ENCODE measurements around the gene TCEA2.

The TCEA2 gene

DNA sequence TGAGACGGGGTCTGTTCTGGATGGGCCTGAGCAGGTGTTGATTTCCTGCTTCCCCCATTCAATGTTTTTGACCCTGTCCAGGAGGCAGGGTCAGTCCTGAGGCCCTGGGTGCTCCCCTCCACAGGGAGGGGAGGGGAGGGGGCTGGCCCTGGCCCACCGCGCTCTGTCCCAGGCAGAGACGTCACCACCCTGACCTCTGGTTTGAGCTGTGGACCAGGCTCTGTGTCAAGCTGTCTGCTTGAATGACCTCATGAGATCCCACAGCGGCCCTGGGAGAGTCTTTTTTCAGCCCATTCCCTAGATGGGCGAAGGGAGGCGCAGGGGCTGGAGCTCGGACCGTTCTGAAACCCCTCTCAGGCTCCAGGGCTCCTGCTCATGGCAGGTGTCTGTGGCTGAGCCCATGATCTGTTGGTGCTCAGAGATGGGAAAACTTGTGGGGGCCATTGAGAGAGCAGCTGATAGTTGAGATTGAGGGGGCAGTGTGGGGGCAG lies 30.1 kb downstream of the TCEA2 start:
- peak; percentile 92 for DNase-seq (ENCODE audit: low spot score)

DNA sequence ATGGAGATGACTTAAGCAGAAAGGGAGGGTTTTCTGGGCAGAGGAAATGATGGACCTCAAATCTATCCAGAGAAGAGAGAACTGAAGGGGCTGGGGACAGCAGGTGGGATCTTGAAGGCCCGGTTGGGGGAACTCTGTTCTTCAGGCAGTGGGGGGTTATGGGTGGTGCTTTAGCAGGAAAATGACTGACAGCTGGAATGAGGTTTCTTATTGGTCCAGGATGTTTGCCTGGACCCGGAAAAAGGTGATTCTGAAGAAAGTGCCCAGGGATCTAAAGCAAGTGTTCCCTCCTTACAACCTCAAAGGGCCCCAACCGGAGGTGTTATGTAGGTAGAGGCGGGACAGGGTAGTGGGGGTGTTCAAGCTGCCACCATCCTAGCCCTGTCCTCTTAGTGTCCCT lies 32.5 kb downstream of the TCEA2 start:
- DNase-seq (ENCODE audit: low spot score) = no peak

DNA sequence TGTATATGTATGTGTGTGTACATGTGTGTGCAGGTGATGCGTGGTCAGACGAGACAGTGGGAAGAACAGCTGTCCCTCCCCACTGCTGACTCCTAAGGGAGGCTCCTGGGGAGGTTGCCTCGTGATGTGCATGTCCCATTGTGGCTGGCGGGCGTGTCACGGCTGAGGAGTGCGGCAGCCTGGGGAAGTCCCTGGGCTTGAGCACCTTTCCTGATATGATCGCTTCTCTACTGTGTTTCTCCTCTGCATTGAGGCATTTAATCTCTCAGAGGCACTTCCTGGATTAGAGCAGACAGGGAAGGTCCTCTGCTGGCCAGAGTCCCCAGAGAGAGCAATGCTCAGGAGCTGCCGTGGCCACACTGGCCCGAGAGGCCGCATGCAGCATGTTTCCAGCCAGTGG lies 32.9 kb downstream of the TCEA2 start:
- DNase-seq (ENCODE audit: low spot score) = no peak

DNA sequence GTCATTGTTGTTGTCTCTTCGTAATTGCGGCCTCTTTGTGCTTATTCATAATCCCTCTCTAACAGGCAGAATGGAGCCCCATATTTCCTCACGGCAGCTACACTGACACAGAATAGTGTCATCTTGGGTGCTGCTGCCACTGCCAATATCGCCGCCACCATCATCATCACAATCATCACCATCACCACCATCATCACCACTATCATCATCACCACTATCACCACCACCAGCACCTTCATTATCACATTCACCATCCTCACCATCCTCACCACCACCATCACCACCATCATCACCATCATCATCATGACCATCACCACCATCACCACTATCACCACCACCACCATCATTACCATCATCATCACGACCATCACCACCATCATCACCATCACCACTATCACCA lies 33.5 kb downstream of the TCEA2 start:
- no peak for DNase-seq (ENCODE audit: low spot score)

DNA sequence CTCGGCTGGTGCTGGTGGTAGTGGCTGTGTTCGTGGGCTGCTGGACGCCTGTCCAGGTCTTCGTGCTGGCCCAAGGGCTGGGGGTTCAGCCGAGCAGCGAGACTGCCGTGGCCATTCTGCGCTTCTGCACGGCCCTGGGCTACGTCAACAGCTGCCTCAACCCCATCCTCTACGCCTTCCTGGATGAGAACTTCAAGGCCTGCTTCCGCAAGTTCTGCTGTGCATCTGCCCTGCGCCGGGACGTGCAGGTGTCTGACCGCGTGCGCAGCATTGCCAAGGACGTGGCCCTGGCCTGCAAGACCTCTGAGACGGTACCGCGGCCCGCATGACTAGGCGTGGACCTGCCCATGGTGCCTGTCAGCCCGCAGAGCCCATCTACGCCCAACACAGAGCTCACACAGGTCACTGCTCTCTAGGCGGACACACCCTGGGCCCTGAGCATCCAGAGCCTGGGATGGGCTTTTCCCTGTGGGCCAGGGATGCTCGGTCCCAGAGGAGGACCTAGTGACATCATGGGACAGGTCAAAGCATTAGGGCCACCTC lies 35.5 kb downstream of the TCEA2 start:
- no peak for DNase-seq (ENCODE audit: low spot score)

DNA sequence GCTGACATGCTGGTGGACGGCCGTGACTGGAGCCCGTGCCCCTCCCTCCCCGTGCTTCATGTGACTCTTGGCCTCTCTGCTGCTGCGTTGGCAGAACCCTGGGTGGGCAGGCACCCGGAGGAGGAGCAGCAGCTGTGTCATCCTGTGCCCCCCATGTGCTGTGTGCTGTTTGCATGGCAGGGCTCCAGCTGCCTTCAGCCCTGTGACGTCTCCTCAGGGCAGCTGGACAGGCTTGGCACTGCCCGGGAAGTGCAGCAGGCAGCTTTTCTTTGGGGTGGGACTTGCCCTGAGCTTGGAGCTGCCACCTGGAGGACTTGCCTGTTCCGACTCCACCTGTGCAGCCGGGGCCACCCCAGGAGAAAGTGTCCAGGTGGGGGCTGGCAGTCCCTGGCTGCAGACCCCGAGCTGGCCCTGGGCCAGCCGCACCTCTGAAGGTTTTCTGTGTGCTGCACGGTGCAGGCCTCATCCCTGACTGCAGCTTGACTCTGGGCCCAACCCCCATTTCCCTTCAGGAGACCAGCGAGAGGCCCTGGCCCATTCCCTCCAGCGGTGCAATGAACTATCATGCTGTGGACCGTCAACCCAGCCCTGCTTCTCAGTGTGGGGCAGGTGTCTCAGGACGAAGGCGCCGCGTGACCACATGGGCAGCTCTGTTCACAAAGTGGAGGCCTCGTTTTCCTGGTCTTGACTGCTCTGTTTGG lies 36.2 kb downstream of the TCEA2 start:
- no peak for DNase-seq (ENCODE audit: low spot score)

DNA sequence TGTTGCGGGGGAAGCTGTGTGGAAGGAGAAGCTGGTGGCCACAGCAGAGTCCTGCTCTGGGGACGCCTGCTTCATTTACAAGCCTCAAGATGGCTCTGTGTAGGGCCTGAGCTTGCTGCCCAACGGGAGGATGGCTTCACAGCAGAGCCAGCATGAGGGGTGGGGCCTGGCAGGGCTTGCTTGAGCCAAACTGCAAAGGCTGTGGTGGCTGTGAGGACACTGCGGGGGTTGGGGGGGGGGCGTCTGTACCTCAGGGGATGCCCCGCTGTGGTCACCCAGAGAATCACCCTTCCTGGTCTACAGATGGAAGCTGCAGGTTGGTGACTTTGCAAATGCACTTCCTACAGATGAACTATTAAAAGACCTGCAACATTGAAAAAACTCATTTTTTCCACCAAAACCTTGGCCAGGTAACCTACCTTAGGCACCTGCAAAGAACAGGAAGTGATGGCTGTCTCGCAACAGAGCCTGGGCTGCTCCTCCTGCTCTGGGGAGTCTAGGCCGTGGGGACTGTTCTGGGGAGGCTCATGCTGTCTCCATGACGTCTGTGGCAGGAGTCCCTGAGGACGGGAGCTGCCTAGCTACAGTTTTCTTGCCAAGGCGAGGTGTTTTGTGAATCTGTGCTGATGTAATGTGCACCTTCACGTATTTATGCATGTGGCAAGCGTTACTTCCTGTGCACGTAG lies 37.0 kb downstream of the TCEA2 start:
- DNase-seq (ENCODE audit: low spot score) = no peak

DNA sequence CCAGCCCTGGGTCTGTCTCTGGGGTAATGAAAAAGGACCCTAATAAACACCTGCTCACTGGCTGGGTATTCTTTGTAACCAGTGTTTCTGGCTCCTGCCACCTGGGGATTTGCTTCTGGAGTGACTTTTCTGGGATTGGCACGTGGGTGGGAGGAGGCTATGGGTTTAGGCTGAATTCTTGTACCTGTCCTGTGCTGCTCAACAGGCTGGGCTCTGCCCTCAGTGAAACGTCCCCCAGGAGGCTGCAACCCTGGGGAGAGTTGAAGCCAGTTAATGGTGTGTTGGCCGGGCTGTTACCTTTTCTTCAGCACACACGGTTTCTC lies 37.5 kb downstream of the TCEA2 start:
- DNase-seq (ENCODE audit: low spot score) = no peak

DNA sequence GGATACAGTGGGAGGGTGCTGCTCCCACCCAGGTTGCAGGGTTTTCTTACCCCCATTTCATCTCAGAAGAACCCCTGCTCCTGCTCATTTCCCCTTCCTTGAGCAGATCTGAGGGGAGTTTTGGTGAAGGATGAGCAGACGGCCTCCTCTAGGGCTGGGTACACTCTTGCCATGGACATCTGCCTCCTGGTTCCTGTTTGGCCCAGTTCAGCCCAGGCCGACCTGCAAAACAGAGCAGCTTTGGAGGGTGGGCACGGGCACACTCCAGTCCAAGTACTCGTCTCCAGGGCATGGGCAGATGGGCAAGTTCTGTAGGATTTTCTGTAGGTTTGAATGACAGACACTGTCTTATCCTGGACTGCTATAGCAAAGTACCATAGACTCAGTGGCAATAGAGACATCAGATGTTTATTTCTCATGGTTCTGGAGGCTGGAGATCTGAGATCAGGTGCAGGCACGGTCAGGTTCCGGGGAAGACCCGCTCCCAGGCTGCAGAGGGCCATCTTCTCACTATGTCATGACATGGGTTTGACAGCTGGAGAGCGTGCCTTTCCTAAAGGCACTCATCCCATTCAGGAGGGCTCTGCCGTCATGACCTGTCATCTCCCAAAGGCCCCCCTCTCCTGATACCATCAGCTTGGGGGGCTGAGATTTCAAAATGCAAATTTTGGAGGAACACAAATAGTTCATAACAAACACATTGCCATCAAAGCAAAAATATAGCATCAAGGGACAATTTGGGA lies 38.1 kb downstream of the TCEA2 start:
- DNase-seq (ENCODE audit: low spot score) = no peak

DNA sequence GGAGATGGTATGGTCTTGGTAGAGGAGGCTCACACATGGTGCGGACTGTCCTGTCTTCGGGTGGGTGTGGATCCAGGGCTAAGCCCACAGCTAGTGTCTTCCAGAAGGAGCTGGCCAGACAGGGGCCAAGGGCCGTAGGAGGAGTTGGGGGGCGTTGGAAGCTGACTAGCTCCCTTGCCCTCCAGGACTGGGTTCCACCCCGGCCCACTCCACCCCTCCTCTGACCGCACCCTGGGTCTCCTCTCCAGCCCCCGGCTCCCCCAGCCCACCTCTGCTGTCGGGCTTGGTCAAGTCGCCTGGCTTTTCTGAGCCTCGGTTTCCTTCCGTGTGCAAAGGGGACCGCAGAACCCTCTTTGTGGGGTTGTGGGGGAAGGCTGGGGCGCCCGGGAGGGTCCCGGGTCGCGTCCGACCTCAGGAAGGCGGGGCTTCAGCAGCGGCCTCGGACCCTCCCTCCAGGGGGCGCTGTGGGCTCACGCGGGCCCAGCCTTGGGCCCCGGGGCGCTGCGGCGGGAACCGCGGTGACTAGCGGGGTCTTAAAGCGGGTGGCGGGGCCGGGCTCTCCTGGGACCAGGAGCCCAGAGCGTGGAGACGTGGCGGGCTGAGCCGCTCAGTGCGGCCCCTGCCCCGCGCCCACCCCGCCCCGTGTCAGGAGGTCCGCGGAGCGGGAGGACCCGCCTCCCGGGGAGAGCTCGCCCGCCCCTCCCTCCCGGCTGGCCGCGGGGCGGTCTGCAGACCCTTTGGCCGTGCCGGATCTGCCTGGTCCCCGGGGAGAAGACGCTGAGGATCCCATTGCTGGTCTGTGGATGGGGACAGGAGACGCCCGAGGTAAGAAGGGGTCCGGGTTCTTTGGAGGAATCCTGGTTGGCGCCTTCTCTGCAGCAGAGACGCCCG lies 39.0 kb downstream of the TCEA2 start:
- peak; percentile 98 for DNase-seq (ENCODE audit: low spot score)

DNA sequence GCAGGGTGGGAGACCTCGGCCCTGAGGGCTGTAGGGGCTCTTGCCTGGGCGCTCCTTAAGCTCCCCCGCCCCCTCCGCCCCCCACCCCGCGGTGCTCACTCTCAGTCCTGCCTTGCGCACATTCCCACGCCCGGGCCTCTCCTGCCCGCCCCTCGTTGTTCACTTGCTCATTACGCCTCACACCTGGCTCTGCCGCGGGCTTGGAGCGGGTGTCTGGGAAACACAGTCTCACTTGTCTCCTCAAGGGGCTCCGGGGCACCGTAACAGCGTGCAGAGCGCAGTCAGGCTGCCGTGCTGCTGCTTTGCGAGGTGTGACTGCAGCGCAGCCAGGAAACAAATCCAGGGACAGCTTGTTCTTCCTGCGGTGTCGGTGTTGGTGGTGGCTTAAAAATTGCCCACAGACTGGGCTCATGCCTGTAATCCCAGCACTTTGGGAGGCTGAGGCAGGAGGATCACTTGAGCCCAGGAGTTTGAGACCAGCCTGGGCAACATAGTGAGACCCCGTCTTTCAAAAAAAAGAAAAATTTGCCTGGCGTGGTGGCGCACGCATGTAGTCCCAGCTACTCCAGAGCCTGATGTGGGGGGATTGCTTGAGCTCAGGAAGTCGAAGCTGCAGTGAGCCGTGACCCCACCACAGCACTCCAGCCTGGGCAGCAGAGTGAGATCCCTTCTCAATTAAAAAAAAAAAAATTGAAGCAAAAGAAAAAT lies 39.8 kb downstream of the TCEA2 start:
- peak; percentile 78 for DNase-seq (ENCODE audit: low spot score)

DNA sequence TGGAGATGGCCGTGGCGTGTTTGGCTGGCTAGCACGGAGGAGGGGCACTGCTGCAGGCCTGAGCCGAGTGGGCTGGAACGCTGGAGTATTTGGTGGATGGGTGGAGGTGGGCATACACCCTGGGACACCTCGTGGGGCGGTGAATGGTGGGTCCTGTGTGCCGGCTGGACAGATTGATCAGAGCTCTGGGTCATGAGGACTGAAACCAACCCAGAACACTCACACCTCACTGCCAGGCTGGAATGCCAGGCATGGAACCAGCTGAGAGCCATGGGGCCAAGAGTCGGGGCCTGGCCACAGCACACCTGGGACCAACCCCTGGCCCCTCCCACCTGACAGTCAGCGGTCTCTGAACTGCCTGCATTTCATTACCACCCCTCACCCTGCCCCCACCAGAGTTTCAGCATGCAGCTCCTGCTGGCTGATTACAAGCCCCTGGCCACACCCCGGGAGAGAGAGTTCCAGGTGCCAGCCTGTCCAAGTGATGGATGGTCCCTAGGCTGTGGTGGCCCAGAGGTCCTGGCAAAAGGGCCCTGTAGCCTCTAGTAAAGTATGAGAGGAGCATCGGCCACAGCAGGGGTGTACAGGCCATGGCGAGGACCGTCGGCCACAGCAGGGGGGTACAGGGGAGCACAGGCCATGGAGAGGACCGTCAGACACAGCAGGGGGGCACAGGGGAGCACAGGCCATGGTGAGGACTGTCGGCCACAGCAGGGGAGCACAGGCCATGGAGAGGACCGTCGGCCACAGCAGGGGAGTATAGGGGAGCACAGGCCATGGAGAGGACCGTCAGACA lies 41.1 kb downstream of the TCEA2 start:
- DNase-seq (ENCODE audit: low spot score) = no peak

DNA sequence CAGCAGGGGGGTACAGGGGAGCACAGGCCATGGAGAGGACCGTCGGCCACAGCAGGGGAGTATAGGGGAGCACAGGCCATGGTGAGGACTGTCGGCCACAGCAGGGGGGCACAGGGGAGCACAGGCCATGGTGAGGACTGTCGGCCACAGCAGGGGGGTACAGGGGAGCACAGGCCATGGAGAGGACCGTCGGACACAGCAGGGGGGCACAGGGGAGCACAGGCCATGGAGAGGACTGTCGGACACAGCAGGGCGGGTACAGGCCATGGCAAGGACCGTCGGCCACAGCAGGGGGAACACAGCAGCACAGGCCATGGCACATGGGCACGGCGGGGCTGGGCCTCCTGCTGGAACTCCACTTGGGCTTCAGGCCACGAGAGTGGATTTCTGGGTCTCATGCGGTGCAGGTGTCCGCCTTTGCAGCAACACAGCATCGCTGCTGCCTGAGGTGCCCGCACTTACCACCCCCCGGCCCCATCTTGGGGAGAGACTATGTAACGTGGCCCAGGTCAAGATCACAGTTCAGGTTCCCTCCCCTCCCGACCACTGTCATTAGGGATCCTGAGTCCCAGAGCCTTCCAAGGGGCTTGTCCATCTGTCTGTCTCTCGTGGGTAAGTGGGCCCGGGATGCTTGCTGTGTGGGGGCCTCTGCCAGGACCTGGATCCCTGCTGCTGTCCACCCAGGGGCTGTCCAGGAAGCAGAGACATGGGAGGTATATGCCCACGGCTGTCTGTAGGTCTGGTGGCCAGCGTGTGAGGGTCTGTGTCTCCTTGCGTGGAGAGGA lies 41.9 kb downstream of the TCEA2 start:
- no peak for DNase-seq (ENCODE audit: low spot score)

DNA sequence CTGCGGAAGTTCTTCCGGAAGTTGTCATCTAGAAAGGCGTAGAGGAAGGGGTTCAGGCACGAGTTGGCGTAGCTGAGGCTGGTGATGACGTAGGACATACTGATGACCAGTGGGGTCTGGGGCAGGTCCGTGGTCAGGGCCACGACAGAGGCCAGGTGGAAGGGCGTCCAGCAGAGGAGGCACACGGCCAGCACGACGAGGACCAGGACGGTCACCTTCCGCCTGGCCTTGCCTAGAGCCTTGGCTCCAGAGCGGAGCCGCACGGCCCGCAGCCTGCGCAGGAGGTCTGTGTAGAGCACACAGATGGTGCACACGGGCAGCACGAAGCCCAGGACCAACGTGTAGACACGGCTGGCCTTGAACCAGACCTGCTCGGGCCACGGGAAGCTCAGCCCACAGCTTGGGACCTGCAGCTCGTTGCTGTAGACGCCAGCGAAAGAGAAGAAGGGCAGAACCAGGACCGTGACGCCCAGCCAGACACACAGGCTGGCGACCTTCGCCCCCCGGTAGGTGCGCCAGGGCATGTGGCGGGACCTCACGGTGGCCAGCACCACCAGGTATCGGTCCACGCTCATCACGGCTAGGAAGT lies 42.9 kb downstream of the TCEA2 start:
- DNase-seq (ENCODE audit: low spot score) = no peak

DNA sequence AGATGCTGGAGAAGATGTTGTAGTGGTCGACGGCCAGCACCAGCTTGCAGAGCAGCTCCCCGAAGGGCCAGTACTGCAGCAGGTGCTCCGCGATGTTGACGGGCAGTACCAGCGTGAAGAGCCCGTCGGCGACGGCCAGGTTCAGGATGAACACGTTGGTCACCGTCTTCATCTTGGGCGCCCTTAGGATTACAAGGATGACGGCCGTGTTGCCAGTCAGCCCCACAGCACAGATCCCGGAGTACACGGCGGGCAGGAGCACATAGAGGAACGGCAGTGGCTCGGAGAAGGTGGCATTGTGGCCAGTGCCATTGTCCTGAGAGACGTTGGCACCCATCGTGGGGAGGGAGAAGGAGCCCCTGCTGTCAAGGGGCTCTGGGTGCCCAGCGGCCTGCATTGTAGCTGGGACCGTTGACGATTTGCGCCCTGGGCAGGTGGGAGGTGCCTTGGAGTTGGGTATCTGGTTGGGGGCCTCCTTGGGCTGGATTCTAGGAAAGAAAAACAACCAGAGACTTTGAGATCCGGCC lies 43.5 kb downstream of the TCEA2 start:
- no peak for DNase-seq (ENCODE audit: low spot score)

DNA sequence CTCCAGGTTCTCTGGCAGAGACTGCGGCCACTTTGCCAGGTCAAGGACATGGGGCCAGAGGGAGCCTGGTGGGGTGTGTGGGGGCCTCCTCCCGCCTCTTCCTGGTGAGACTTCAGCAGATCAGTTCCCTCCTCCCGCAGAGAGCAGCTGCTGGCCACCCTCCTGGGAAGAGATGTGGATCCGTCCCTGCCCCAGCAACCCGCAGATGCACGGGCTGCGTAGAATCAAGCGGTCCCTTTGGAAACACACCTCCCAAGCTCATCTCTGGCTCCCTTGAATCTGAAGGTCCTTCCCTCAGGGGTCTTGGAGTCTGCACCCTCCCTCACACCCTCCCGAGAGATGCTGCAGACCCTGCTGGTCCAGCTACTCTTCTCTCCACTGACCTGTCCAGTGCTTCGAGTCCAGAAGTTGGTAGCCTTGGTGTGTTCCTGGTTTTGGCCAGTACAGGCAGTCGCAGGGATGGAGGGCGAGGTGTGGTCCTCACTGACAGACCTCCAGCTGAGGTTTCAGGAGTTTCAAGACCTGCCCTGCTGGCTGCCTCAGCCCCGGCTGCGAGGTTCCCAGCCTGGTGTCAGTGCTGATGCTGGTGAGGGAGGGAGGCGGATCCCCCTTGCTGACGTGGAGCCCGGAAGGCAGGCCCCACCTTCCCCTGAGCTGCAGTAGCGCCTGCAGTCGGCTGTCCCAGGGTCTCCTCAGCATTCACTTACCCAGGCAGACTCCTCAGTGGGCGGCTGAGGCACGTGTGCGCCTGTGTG lies 44.2 kb downstream of the TCEA2 start, which contains the start of gene NPBWR2:
NPBWR2 (minus strand) TSS at position 585 of the 755 bp plus-strand sequence. CDS start 734 bp downstream, outside the sequence.
- no peak for DNase-seq (ENCODE audit: low spot score)

DNA sequence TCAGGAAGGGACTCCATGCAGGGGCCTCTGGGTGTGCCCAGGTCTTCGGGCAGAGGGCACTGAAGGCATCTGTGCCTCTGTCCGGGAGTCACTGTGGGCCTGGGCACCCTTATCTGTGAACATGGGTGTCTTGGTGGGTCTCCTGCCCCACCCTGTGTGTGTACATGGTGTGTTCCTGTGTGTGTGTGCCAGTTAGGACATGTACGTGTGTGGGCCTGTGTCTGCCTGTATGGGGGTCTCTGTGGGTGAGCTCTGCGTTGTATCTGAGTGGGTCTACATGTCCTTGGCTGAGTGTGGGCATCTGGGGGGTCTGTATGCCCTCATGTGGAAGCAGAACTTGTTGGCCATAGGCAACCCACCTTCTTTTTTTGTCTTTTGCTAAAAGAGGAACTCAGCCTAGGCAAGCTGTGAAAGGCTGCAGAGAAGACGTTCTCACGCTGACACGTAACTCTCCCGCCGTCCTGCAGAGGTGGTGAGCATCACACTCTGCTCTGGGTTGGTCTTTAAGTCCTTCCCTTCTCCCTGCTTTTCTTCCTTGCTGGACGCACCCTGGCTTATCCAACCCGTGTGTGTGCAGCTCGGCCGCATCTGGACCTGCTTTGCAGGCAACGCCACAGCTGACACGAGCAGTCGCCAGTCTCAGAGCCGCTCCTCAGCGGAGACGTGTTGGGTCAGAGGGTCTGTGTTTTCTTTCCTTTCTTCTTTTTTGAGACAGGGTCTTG lies 44.9 kb downstream of the TCEA2 start:
- no peak for DNase-seq (ENCODE audit: low spot score)

Data from HuH-7 (cell line).